Upper lobe of left lung (tissue), 6 donors: ENCODE data around the gene KIF23. TPM values are rescaled to one million over a fixed set of nuclear protein-coding genes. Genes with fewer than 3 reads are reported as not detected.

Source experiments
- ATAC-seq, 2 donors: fragments of 200-7000 bp; cut with Tn5 transposase; one replicate each; pipeline ENCODE4 v1.9.1; 2022; ENCODE audit warnings: mild to moderate bottlenecking in 2 of 2, moderate library complexity in 2 of 2; ENCODE audit not compliant: low FRiP score in 2 of 2
- DNase-seq, 2 donors: peaks; one replicate each; pipeline ENCODE4 v3.0.0-alpha.2; 2019 to 2020
- H3K27ac ChIP-seq, 4 donors: fragments of 200-600 bp; sonication (generic); one replicate each; pipeline ENCODE4 v1.5.1; 2016 to 2019
- H3K27me3 ChIP-seq, 4 donors: fragments of 200-600 bp; sonication (generic); one replicate each; pipeline ENCODE4 v1.5.1; 2017 to 2019
- H3K36me3 ChIP-seq, 4 donors: fragments of 200-600 bp; sonication (generic); one replicate each; pipeline ENCODE4 v1.5.1; 2016 to 2019
- H3K4me1 ChIP-seq, 4 donors: fragments of 200-600 bp; sonication (generic); one replicate each; pipeline ENCODE4 v1.5.1; 2018 to 2019
- H3K4me3 ChIP-seq, 4 donors: fragments of 200-600 bp; sonication (generic); one replicate each; pipeline ENCODE4 v1.5.1; 2017 to 2019; ENCODE audit warnings: mild to moderate bottlenecking in 2 of 4, moderate library complexity in 1 of 4
- H3K9me3 ChIP-seq, 4 donors: fragments of 200-600 bp; sonication (generic); one replicate each; pipeline ENCODE4 v1.5.1; 2018 to 2019
- CTCF ChIP-seq, 6 experiments: fragments of 450-650 bp in 4 of 6; fragments of 200-600 bp in 2 of 6; sonication (generic) in 2 of 6; IDR thresholded peaks; one replicate each; pipeline ENCODE4 v1.5.1; 2016 to 2019; ENCODE audit warnings: antibody characterized with exemption in 6 of 6
- EP300 ChIP-seq, 4 donors: sonication (generic); formaldehyde crosslinking; IDR thresholded peaks; one replicate each; pipeline ENCODE4 v1.5.1; 2017; ENCODE audit warnings: antibody characterized with exemption in 4 of 4, control low read depth in 2 of 4
- POLR2A ChIP-seq, 4 donors: fragments of 450-650 bp; IDR thresholded peaks; one replicate each; pipeline ENCODE4 v1.5.1; 2016 to 2017; ENCODE audit warnings: antibody characterized with exemption in 4 of 4, mild to moderate bottlenecking in 2 of 4
- POLR2AphosphoS5 ChIP-seq, 2 donors: sonication (generic); formaldehyde crosslinking; IDR thresholded peaks; one replicate each; pipeline ENCODE4 v1.5.1; 2017; ENCODE audit warnings: antibody characterized with exemption in 2 of 2
- WGBS, 2 donors: methylation state at CpG; one replicate each; pipeline ENCODE4 v1.1.5; 2017 to 2018; 5-methylcytosine and 5-hydroxymethylcytosine counted together
- total RNA-seq, 6 donors: library from RNA; depleted of rRNA in 4 of 6; stranded (reverse); fragments of >200 nt in 4 of 6; gene quantifications; one replicate each; pipeline versions ENCODE4 v1.1.0 to v1.2.1, GENCODE V29; 2016 to 2021
- donor health status: DM: no; HTN: no; CAD: no; lungs with moderate emphysema.
- donor health status: DM: no; HTN: yes; CAD: no; lungs with severe emphysema.

KIF23 gene
- total RNA-seq, 6 donors from 2014 or later, result 1.0 to 6.7 (median 3.7) TPM

DNA sequence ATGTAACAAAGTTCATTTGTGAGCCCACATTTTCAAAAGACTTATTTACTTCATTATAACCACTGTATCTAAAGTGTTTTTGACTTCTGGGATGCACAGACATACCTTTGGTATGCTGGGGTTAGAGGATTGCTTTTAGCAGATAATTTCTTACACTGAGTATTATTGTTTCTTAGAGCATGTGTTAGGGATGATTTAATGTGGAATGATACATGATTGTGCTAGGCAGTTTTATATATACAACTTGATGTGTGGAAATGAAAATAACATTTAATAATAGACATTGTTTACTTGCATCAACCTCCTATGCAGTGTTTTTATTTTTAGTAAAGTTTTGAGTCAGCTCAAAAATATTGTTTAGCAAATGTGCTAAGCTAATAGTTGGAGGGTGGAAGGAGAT is 3.4 kb downstream of the KIF23 start:
- no peak overlapping the region for H3K27ac ChIP-seq
- no peaks in the 10 kb centered on the region for H3K9me3 ChIP-seq
- TF ChIP-seq POLR2A (IDR thresholded peaks at IDR 0.05) (no peak), POLR2AphosphoS5 (IDR thresholded peaks at IDR 0.05) (no peak), EP300 (IDR thresholded peaks at IDR 0.05) (no peak), CTCF (IDR thresholded peaks at IDR 0.05) (no peak)
- H3K36me3 ChIP-seq, result peaks cover 0 to 3% (median 0%) of the 10 kb centered on the region in 4 donors
- DNase-seq (no peak), ATAC-seq (no peak)
- peaks cover 0 to 20% (median 6%) of the 10 kb centered on the region in 4 donors for H3K4me1 ChIP-seq
- H3K27me3 ChIP-seq, result no peaks in the 10 kb centered on the region
- no peak overlapping the region for H3K4me3 ChIP-seq

- Histone ChIP-seq H3K4me3 (no peak overlapping the region), H3K27ac (no peak overlapping the region), H3K4me1 (no peaks in the 10 kb centered on the region), H3K9me3 (no peaks in the 10 kb centered on the region), H3K27me3 (no peaks in the 10 kb centered on the region), H3K36me3 (peaks cover 0 to 4% (median 1%) of the 10 kb centered on the region in 4 donors)
- ATAC-seq (no peak), DNase-seq (no peak)
- no peak for TF ChIP-seq POLR2A (IDR thresholded peaks at IDR 0.05)
- no peak for TF ChIP-seq CTCF (IDR thresholded peaks at IDR 0.05)
- no peak for TF ChIP-seq EP300 (IDR thresholded peaks at IDR 0.05)
- TF ChIP-seq POLR2AphosphoS5 (IDR thresholded peaks at IDR 0.05), result no peak
Measured at GRCh38 chr15:69421498-69421897, 7.3 kb downstream of the KIF23 start.

- DNase-seq, result no peak
Measured at GRCh38 chr15:69422336-69422895, 8.3 kb downstream of the KIF23 start.

GRCh38 chr15:69424001-69424400 is 9.9 kb downstream of the KIF23 start:
- DNase-seq, result no peak
- Histone ChIP-seq H3K9me3 (no peaks in the 10 kb centered on the region), H3K4me3 (no peak overlapping the region), H3K27ac (no peak overlapping the region), H3K4me1 (no peaks in the 10 kb centered on the region), H3K27me3 (no peaks in the 10 kb centered on the region), H3K36me3 (peaks cover 0 to 5% (median 1%) of the 10 kb centered on the region in 4 donors)
- 85 to 91% methylated on average over 2 of the region's 2 CpGs for WGBS, 2 donors
- no peak for TF ChIP-seq POLR2A (IDR thresholded peaks at IDR 0.05)
- TF ChIP-seq POLR2AphosphoS5 (IDR thresholded peaks at IDR 0.05), result no peak
- TF ChIP-seq CTCF (IDR thresholded peaks at IDR 0.05), result no peak
- TF ChIP-seq EP300 (IDR thresholded peaks at IDR 0.05), result no peak
- ATAC-seq, result no peak

More at GRCh38 chr15:69422336-69422895, 8.3 kb downstream of the KIF23 start:
- Histone ChIP-seq H3K9me3 (no peaks in the 10 kb centered on the region), H3K4me1 (no peaks in the 10 kb centered on the region), H3K27me3 (no peaks in the 10 kb centered on the region), H3K36me3 (peaks cover 0 to 5% (median 1%) of the 10 kb centered on the region in 4 donors), H3K27ac (no peak overlapping the region), H3K4me3 (no peak overlapping the region)
- TF ChIP-seq CTCF (IDR thresholded peaks at IDR 0.05) (no peak), POLR2AphosphoS5 (IDR thresholded peaks at IDR 0.05) (no peak), EP300 (IDR thresholded peaks at IDR 0.05) (no peak), POLR2A (IDR thresholded peaks at IDR 0.05) (no peak)
- ATAC-seq, result no peak
- WGBS, 2 donors, result 86 to 87% methylated on average over 4 of the region's 4 CpGs

DNA sequence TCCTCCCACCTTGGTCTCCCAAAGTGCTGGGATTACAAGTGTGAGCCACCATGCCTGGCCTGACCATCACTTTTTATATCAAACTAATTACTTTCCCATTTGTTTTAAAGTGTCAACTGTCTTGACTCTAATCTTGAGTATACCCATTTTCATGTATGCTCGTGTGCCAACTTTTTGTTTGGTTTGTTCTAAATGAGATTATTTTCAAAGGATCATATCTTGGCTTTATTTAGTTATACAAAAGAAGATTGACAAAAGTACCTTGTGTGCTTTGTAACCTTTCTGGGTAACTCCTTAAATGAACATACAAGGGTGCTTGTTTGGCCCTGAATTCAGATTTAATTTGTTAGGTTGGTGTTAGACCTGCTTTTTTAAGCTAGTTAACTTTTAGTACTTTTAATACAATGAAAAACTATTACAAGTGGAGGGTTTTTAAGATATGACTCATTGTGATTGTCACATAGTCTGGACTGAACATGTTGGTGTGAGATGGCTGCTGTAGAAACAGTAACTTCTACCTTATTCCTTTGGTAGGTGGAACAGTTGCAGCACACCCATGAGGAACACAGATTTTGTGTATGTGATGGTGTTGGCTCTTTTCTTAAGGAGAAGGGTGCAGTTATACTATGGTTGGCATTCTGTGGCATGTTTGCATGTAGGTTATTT is 10.7 kb downstream of the KIF23 start:
- TF ChIP-seq POLR2AphosphoS5 (IDR thresholded peaks at IDR 0.05) (no peak), EP300 (IDR thresholded peaks at IDR 0.05) (no peak), CTCF (IDR thresholded peaks at IDR 0.05) (no peak), POLR2A (IDR thresholded peaks at IDR 0.05) (no peak)
- Histone ChIP-seq H3K4me3 (no peak overlapping the region), H3K27ac (no peak overlapping the region), H3K36me3 (peaks cover 0 to 5% (median 1%) of the 10 kb centered on the region in 4 donors), H3K9me3 (no peaks in the 10 kb centered on the region), H3K4me1 (no peaks in the 10 kb centered on the region), H3K27me3 (no peaks in the 10 kb centered on the region)
- no peak for ATAC-seq
- DNase-seq, result no peak
- 64 to 81% methylated on average over 1 of the region's 1 CpG for WGBS, 2 donors
